ENCODE measurements around the gene SCAF8.

GRCh38 chr6:154873546-154873945 is 140.3 kb downstream of the SCAF8 start:
- no peak for TF ChIP-seq EZH2 (IDR thresholded peaks at IDR 0.05; ENCODE audit: insufficient read depth, poor library complexity, severe bottlenecking)
- TF ChIP-seq EZH2phosphoT487 (IDR thresholded peaks at IDR 0.05; ENCODE audit: insufficient read depth, low read depth), result no peak
